Stimulated activated naive B cell treated with anti-CD40 and anti-IgM and Interleukin-4, amounts not matched to agents 10 μg/mL and 1 μg/mL and 100 μg/mL, for 72 hours (primary cell): ENCODE data around the gene MPL.
A peak's percentile ranks its signal among the peaks of the same experiment; 100 is the strongest.

Experiments used
- ATAC-seq, 2 donors: fragments of 150-1000 bp; cut with Tn5 transposase; replicated peaks; 2 replicates each; pipeline ENCODE4 v1.10.0; 2021; ENCODE audit warnings: moderate library complexity in 1 of 2
- DNase-seq: peaks from one replicate; pipeline ENCODE4 v3.0.0; 2021
- H3K27ac Mint-ChIP-seq: one replicate; pipeline ENCODE4 v1.8.0; 2022; ENCODE audit warnings: mild to moderate bottlenecking, mixed read lengths
- H3K27me3 Mint-ChIP-seq, 2 donors: one replicate each; pipeline ENCODE4 v1.8.0; 2022; ENCODE audit warnings: mixed read lengths in 2 of 2
- H3K36me3 Mint-ChIP-seq, 2 donors: one replicate each; pipeline ENCODE4 v1.8.0; 2022; ENCODE audit warnings: mixed read lengths in 2 of 2, mild to moderate bottlenecking in 1 of 2
- H3K4me1 Mint-ChIP-seq, 2 donors: one replicate each; pipeline ENCODE4 v1.8.0; 2022; ENCODE audit warnings: mixed read lengths in 2 of 2, mild to moderate bottlenecking in 1 of 2
- H3K4me3 Mint-ChIP-seq, 2 donors: one replicate each; pipeline ENCODE4 v1.8.0; 2022; ENCODE audit warnings: mild to moderate bottlenecking in 2 of 2, mixed read lengths in 2 of 2, moderate library complexity in 1 of 2
- H3K9me3 Mint-ChIP-seq, 2 donors: one replicate each; pipeline ENCODE4 v1.8.0; 2022; ENCODE audit warnings: mixed read lengths in 2 of 2, mild to moderate bottlenecking in 1 of 2

The MPL gene

DNA sequence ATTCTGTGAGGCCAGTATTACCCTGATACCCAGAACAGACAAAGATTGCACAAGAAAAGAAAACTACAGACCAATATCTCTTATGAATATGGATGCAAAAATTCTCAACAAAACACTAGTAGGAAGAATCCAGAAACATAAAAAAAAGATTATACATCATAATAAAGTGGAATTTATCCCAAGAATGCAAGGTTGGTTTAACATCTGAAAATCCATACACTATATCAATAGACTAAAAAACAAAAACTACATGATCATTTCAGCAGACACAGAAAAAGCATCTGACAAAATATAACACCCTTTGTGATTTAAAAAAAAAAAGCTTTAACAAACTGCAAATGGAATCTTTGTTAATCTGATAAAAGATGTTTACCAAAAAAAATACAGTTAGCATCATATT lies 12.2 kb upstream of the MPL start:
- Mint-ChIP-seq H3K36me3 (peaks cover 2 to 11% of the 10 kb centered on the region in 2 donors), H3K4me3 (no peak overlapping the region), H3K9me3 (peaks cover 7 to 9% of the 10 kb centered on the region in 2 donors), H3K4me1 (peaks cover 5 to 8% of the 10 kb centered on the region in 2 donors), H3K27ac (no peak overlapping the region), H3K27me3 (no peaks in the 10 kb centered on the region)
- ATAC-seq = no peak
- DNase-seq = no peak

DNA sequence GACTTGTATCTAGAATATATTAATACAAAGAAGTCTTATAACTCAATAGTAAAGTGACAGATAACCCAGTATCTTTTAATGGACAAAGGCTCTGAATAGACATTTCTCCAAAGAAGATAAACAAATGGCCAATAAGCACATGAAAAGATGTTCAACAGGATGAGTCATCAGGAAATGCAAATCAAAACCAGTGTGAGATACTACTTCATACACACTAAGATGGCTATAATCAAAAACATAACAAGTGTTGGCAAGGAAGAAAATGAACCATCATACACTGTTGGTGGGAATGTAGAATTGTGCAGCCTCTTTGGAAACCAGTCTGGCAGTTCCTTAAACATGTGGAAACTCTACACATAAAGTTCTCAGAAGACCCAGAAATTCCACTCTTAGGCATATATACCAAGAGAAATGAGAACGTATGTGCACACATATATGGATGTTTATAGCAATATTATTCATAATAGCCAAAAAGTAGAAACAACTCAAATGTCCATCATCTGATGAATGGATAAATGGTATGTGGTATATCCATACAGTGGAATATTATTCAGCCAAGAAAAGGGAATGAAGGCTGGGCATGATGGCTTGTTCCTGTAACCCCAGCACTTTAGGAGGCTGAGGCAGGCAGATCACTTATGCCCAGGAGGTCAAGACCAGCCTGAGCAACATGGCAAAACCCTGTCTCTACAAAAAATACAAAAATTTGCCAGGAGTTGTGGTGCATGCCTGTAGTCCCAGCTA lies 9.9 kb upstream of the MPL start:
- ATAC-seq = no peak
- peaks cover 2 to 11% of the 10 kb centered on the region in 2 donors for H3K36me3 Mint-ChIP-seq
- H3K27ac Mint-ChIP-seq = no peak overlapping the region
- no peak overlapping the region for H3K4me3 Mint-ChIP-seq
- peaks cover 7 to 10% of the 10 kb centered on the region in 2 donors for H3K4me1 Mint-ChIP-seq
- no peak for DNase-seq
- H3K27me3 Mint-ChIP-seq = no peaks in the 10 kb centered on the region
- H3K9me3 Mint-ChIP-seq = peaks cover 7 to 9% of the 10 kb centered on the region in 2 donors

DNA sequence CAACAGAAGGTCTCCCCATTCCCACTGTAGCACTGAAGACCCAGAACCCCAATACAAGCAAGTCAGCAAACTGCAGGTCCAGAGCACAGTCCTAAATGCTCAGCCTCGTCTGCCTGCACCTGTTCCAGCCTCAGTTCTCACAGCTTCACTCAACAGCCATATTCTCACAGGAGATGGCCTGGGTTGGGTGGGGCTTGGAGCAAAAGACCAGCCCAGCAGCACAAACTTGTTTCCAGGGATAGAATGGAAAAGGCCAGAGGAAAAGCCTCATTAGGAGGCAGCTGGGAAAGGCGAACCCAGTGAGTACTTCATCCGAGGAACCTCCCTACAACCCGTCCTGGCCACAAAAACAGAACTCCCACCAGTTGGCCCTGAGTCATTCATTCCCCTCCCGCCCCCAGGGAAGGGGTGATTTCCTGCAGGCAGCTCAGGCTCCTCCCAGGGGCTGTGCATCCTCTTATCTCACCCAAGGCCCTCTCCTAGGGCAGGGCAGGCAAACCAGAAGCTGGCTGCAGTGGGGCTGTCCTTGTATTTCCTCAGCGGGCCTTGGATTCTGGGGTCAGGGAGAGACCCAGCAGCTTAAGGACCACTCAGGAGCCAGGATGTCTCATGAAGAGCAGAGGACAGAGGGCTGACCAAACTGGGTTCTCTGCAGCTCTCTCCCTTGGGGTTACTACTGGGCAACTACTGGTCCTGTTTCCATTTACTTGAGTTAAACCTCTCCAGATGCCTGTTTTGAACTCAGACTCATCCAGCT lies 7.4 kb upstream of the MPL start:
- ATAC-seq (peak; percentile 85 to 98), DNase-seq (peak; percentile 52)
- Mint-ChIP-seq H3K27me3 (no peaks in the 10 kb centered on the region), H3K4me1 (peaks cover 7 to 10% of the 10 kb centered on the region in 2 donors), H3K27ac (no peak overlapping the region), H3K9me3 (no peaks in the 10 kb centered on the region), H3K36me3 (no peaks in the 10 kb centered on the region), H3K4me3 (no peak overlapping the region)

GRCh38 chr1:43331688-43332087 lies 5.9 kb upstream of the MPL start:
- Mint-ChIP-seq H3K4me3 (no peak overlapping the region), H3K36me3 (no peaks in the 10 kb centered on the region), H3K27ac (no peak overlapping the region), H3K27me3 (no peaks in the 10 kb centered on the region), H3K4me1 (peaks cover 7 to 10% of the 10 kb centered on the region in 2 donors), H3K9me3 (no peaks in the 10 kb centered on the region)
- DNase-seq (no peak), ATAC-seq (no peak)

- no peak for DNase-seq
- no peak for ATAC-seq
- no peak overlapping the region for H3K4me3 Mint-ChIP-seq
- H3K4me1 Mint-ChIP-seq = peaks cover 7 to 10% of the 10 kb centered on the region in 2 donors
- H3K9me3 Mint-ChIP-seq = no peaks in the 10 kb centered on the region
- no peak overlapping the region for H3K27ac Mint-ChIP-seq
- no peaks in the 10 kb centered on the region for H3K36me3 Mint-ChIP-seq
- no peaks in the 10 kb centered on the region for H3K27me3 Mint-ChIP-seq
Measured at GRCh38 chr1:43334453-43335205, 3.0 kb upstream of the MPL start.

DNA sequence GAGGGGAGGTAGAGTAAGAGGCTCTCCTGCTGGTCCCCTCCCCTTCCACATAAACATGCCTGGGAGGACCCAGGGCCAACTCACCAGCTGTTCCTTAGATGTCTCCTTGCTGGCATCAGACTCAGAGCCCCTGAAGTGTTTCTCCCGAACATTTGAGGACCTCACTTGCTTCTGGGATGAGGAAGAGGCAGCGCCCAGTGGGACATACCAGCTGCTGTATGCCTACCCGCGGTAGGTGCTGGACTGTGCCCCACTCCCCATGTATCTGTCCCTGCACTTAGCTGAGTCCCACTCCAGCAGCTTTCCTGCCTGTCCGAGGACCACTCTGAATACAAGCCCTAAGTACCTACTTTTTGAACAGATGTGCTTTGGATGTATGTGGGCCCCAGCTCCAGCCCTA lies 383 bp downstream of the MPL start:
- no peaks in the 10 kb centered on the region for H3K36me3 Mint-ChIP-seq
- DNase-seq (no peak), ATAC-seq (no peak)
- H3K9me3 Mint-ChIP-seq = no peaks in the 10 kb centered on the region
- H3K27me3 Mint-ChIP-seq = no peaks in the 10 kb centered on the region
- no peak overlapping the region for H3K4me3 Mint-ChIP-seq
- no peak overlapping the region for H3K27ac Mint-ChIP-seq
- H3K4me1 Mint-ChIP-seq = no peaks in the 10 kb centered on the region

GRCh38 chr1:43339584-43340232 lies 2.1 kb downstream of the MPL start:
- Mint-ChIP-seq H3K9me3 (no peaks in the 10 kb centered on the region), H3K27ac (no peak overlapping the region), H3K36me3 (peaks cover 0 to 1% of the 10 kb centered on the region in 2 donors), H3K4me3 (no peak overlapping the region), H3K4me1 (no peaks in the 10 kb centered on the region), H3K27me3 (no peaks in the 10 kb centered on the region)
- ATAC-seq = no peak
- no peak for DNase-seq

- H3K27me3 Mint-ChIP-seq = no peaks in the 10 kb centered on the region
- peaks cover 0 to 1% of the 10 kb centered on the region in 2 donors for H3K36me3 Mint-ChIP-seq
- DNase-seq = no peak
- no peak overlapping the region for H3K4me3 Mint-ChIP-seq
- no peak for ATAC-seq
- no peak overlapping the region for H3K27ac Mint-ChIP-seq
- no peaks in the 10 kb centered on the region for H3K9me3 Mint-ChIP-seq
- H3K4me1 Mint-ChIP-seq = peaks cover 0 to 2% of the 10 kb centered on the region in 2 donors
Measured at GRCh38 chr1:43340559-43340958, 2.9 kb downstream of the MPL start.

GRCh38 chr1:43344267-43344850 lies 6.7 kb downstream of the MPL start:
- Mint-ChIP-seq H3K27ac (no peak overlapping the region), H3K4me3 (no peak overlapping the region), H3K9me3 (no peaks in the 10 kb centered on the region), H3K27me3 (no peaks in the 10 kb centered on the region), H3K4me1 (peaks cover 8 to 16% of the 10 kb centered on the region in 2 donors), H3K36me3 (peaks cover 0 to 1% of the 10 kb centered on the region in 2 donors)
- ATAC-seq (no peak), DNase-seq (no peak)

- ATAC-seq (no peak), DNase-seq (no peak)
- Mint-ChIP-seq H3K27ac (peak overlapping the region; percentile 28), H3K4me1 (peaks cover 15 to 16% of the 10 kb centered on the region in 2 donors), H3K27me3 (no peaks in the 10 kb centered on the region), H3K36me3 (peaks cover 0 to 1% of the 10 kb centered on the region in 2 donors), H3K4me3 (no peak overlapping the region), H3K9me3 (no peaks in the 10 kb centered on the region)
Measured at GRCh38 chr1:43345120-43345519, 7.5 kb downstream of the MPL start.

DNA sequence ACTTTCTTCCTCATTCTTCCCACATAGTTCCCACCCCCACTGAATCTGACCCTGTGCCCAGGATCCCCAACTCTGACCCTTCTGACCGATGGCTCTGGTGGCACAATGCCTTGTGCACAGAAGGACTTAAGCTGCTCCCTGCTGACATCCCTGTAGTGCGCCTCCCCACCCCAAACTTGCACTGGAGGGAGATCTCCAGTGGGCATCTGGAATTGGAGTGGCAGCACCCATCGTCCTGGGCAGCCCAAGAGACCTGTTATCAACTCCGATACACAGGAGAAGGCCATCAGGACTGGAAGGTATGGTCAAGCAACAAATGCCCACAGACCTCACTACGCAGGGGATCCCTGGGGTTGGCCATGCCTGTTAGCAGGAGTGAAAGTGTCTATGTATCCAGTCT lies 9.0 kb downstream of the MPL start:
- no peaks in the 10 kb centered on the region for H3K27me3 Mint-ChIP-seq
- H3K27ac Mint-ChIP-seq = no peak overlapping the region
- H3K9me3 Mint-ChIP-seq = no peaks in the 10 kb centered on the region
- peaks cover 15 to 16% of the 10 kb centered on the region in 2 donors for H3K4me1 Mint-ChIP-seq
- no peak overlapping the region for H3K4me3 Mint-ChIP-seq
- DNase-seq (no peak), ATAC-seq (no peak)
- H3K36me3 Mint-ChIP-seq = peaks cover 0 to 1% of the 10 kb centered on the region in 2 donors

- peak overlapping the region; percentile 57 for H3K27ac Mint-ChIP-seq
- H3K4me1 Mint-ChIP-seq = peaks cover 16 to 18% of the 10 kb centered on the region in 2 donors
- DNase-seq (no peak), ATAC-seq (no peak)
- H3K36me3 Mint-ChIP-seq = peaks cover 0 to 1% of the 10 kb centered on the region in 2 donors
- peak overlapping the region; percentile 55 to 57 for H3K4me3 Mint-ChIP-seq
- H3K9me3 Mint-ChIP-seq = no peaks in the 10 kb centered on the region
- no peaks in the 10 kb centered on the region for H3K27me3 Mint-ChIP-seq
Measured at GRCh38 chr1:43348343-43348808, 10.8 kb downstream of the MPL start.

- no peaks in the 10 kb centered on the region for H3K27me3 Mint-ChIP-seq
- peaks cover 16 to 18% of the 10 kb centered on the region in 2 donors for H3K4me1 Mint-ChIP-seq
- no peaks in the 10 kb centered on the region for H3K9me3 Mint-ChIP-seq
- H3K27ac Mint-ChIP-seq = peak overlapping the region; percentile 97
- H3K4me3 Mint-ChIP-seq = peak overlapping the region; percentile 79 to 85
- no peaks in the 10 kb centered on the region for H3K36me3 Mint-ChIP-seq
- ATAC-seq = peak; percentile 86 to 93
- peak; percentile 83 for DNase-seq
Measured at GRCh38 chr1:43348809-43349593, 11.4 kb downstream of the MPL start.
